GM18511 (cell line): ENCODE data around the gene GBX2.

Experiments used
- ATAC-seq: cut with Tn5 transposase; IDR thresholded peaks from one replicate; pipeline ENCODE4 v1.9.1; 2021; ENCODE audit warnings: mild to moderate bottlenecking, moderate library complexity; ENCODE audit not compliant: unreplicated experiment

The GBX2 gene

GRCh38 chr2:236120829-236121228 is 47.4 kb downstream of the GBX2 start:
- no peak for ATAC-seq

GRCh38 chr2:236120141-236120601 is 48.0 kb downstream of the GBX2 start:
- no peak for ATAC-seq

GRCh38 chr2:236119476-236119875 is 48.7 kb downstream of the GBX2 start:
- ATAC-seq: no peak

- no peak for ATAC-seq
These were observed 49.2 kb downstream of the GBX2 start for GRCh38 chr2:236119003-236119402.

- no peak for ATAC-seq
These were observed 50.3 kb downstream of the GBX2 start for GRCh38 chr2:236117861-236118269.

- ATAC-seq: no peak
These were observed 50.8 kb downstream of the GBX2 start for GRCh38 chr2:236117401-236117800.
